GM12873 (cell line): Measurements from ENCODE around the gene TSHZ2.

Experiments used
- CTCF ChIP-seq: IDR thresholded peaks from 2 replicates; pipeline ENCODE4 v1.5.1; 2012; ENCODE audit warnings: low read depth, mild to moderate bottlenecking, moderate library complexity, low read length, control low read depth; ENCODE audit not compliant: insufficient read depth; ENCODE audit errors: missing control alignments

Gene TSHZ2

GRCh38 chr20:53222416-53222815, 250.3 kb downstream of the TSHZ2 start:
- no peak for TF ChIP-seq CTCF

- TF ChIP-seq CTCF, result no peak
Observed at GRCh38 chr20:53222932-53223331, 250.8 kb downstream of the TSHZ2 start.

- no peak for TF ChIP-seq CTCF
Observed at GRCh38 chr20:53223626-53224172, 251.5 kb downstream of the TSHZ2 start.

- no peak for TF ChIP-seq CTCF
Observed at GRCh38 chr20:53224851-53225250, 252.7 kb downstream of the TSHZ2 start.

- no peak for TF ChIP-seq CTCF
Observed at GRCh38 chr20:53226826-53227225, 254.7 kb downstream of the TSHZ2 start.

- no peak for TF ChIP-seq CTCF
Observed at GRCh38 chr20:53227523-53227922, 255.4 kb downstream of the TSHZ2 start.

GRCh38 chr20:53231061-53231460, 258.9 kb downstream of the TSHZ2 start:
- no peak for TF ChIP-seq CTCF

- no peak for TF ChIP-seq CTCF
Observed at GRCh38 chr20:53237461-53237860, 265.3 kb downstream of the TSHZ2 start.
